ENCODE results near the gene ADAMTS2.

GRCh38 chr5:179255527-179256327 lies 89.5 kb downstream of the ADAMTS2 start:
- TF ChIP-seq CTCF (conservative IDR thresholded peaks at IDR 0.05 in 1 of 2, IDR thresholded peaks at IDR 0.05 in 1 of 2; ENCODE audit: low read depth in 1 of 2, low read length in 2 of 2) (no peak), EZH2 (IDR thresholded peaks at IDR 0.05; ENCODE audit: low read length, missing control alignments) (no peak)
